NCI-H1105 (cell line): Measurements from ENCODE around the gene TTC21A.
A peak's percentile ranks its signal among the peaks of the same experiment; 100 is the strongest.
"Not testable (repeated sequence)": the region's sequence is repeated elsewhere in the genome, so short reads cannot be mapped to it uniquely, and the experiment has no call there.

Source experiments
- DNase-seq: peaks from one replicate; lab custom pipeline; 2025; lab: John Stamatoyannopoulos, UW

Gene TTC21A

GRCh38 chr3:39107388-39108199, at the start of gene TTC21A, which contains the start of gene GORASP1:
TSS of gene TTC21A (plus strand) at chr3:39107680. CDS start at chr3:39107838, 158 bp downstream.
TSS of gene GORASP1 (minus strand) at chr3:39107627. CDS start at chr3:39107541, 86 bp downstream.
- peak; percentile 39 for DNase-seq

- DNase-seq: not testable (repeated sequence)
Measured at GRCh38 chr3:39061228-39061627, 46.3 kb upstream of the TTC21A start.

GRCh38 chr3:39062180-39062579, 45.3 kb upstream of the TTC21A start:
- no peak for DNase-seq

DNA sequence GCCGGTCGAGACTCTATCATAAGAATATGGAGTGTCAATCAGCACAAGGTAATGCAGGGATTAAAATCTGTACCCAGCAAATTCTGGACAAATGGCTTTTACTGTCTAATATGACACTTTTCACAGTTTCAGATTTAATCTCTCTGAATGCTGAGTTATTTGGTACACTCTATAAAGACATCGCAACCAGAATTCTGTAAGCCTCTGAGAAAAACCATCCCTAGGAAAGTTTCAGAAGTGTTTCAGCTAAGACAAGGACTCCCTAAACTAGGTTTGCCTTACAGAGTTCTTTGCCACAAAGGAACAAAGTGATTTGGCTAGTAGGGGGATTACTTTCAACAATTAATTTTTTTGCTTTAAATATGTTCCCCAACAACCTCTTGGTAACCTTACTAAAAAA, 44.3 kb upstream of the TTC21A start:
- no peak for DNase-seq

- DNase-seq: no peak
Measured at GRCh38 chr3:39064646-39065045, 42.8 kb upstream of the TTC21A start.

- no peak for DNase-seq
Measured at GRCh38 chr3:39065197-39065596, 42.3 kb upstream of the TTC21A start.

DNA sequence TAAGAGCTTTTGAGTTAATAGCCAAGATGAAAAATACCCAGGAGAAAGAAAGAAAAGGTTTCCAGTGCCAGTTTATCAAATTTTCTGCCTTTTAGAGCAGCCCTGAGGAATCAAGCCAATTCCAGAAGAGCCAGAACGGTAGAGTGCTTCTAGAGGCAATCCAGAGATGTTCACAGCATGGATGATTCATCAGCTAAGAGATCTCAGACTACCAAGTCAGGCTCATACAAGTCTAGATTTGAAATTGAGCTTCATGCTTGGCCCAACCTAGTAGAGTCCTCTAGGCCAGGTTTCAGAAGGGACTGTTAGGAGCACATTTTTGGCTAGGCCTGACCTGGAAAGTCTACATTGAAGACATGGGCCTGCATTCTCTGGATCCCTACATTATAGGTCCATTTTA, 40.2 kb upstream of the TTC21A start:
- no peak for DNase-seq

DNA sequence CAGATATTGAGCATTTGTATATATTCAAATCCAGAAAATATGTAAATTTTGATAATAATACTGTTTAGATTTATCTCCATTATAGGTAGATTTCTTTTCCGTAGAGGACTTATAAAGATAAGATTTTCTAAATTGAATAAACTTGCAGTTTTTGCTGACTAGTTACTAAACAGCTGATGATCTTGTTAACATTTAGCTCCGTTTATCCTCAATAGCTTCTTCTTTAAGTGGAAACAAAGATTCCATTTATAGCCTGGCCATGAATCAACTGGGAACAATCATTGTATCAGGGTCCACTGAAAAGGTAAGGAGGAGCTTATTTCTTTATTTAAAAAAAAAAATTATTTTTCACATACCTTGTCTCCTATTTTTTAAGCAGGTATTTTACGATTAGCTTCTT, 38.9 kb upstream of the TTC21A start:
- DNase-seq: no peak

GRCh38 chr3:39075910-39076309, 31.6 kb upstream of the TTC21A start:
- DNase-seq: no peak

DNA sequence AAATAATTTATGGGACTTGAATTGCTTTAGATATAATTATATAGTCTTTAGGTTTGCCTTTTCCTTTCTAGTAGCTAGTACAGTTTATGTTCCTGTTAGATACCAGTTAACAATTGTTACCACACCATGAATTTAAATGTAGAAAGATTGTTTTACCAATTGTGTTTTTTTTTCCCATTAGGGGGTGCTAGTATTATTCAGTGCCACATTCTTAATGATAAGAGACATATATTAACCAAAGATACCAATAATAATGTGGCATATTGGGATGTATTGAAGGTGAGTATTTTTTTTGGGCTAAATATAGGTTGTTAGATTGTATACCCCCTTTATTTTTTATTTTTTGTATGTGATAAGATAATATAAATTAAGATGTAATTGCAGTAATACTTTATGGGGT, 27.9 kb upstream of the TTC21A start:
- DNase-seq: no peak

DNA sequence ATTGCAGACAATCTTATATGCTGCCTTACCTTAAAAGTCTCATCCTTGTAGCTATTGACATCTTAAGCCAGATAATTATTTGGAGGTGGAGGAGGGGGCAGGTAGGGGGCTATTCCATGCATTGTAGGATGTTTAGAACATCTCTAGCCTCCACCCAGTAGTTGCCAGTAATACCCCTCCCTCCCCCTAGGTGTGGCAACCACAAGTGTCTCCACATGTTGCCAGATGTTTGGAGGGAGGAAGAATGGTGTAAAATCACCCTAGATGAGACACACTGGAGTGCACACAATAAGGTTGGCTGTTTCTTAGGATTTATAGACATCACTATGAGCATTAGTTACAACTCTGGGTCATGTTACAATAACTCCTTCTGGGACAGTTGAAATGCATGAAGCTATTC, 27.5 kb upstream of the TTC21A start:
- no peak for DNase-seq

GRCh38 chr3:39082666-39083313, 24.7 kb upstream of the TTC21A start:
- no peak for DNase-seq

DNA sequence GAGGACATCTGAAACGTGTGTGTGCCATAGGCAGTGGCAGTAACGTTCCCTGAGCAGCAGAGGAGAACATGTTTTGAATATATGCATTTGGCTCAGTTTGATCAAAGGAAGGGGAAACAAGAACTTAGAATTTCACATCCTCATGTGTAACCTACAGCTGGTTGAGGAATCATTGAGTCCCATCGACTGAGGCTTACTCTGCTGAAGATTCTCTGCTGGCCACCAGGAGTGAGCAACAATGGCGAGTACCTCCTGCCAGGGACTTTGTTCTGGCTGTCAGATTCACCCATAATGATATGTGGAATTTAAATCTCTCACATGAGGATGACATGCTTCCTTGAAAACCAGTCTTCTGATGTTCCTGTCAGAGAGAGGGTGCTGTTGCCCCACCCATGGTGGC, 21.3 kb upstream of the TTC21A start:
- no peak for DNase-seq

DNA sequence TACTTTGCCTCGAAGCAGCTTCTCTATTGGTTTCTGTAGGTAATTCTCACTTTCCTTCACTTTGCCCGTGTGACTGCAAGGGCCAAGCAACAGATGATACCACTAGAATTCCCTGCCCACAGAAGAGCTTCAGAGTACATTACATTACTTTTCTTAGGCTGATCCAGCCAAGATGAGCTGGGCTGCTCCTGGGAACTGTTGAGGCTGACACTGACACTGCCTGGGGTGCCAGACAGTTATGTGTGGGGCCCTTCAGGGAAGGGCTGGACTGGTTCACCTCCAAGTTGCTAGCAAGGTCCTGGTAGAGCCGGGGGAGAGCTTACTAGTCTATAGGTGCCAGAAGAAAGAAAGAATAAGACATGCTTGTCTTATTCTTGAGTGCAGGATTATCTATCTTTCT, 19.0 kb upstream of the TTC21A start:
- no peak for DNase-seq

DNA sequence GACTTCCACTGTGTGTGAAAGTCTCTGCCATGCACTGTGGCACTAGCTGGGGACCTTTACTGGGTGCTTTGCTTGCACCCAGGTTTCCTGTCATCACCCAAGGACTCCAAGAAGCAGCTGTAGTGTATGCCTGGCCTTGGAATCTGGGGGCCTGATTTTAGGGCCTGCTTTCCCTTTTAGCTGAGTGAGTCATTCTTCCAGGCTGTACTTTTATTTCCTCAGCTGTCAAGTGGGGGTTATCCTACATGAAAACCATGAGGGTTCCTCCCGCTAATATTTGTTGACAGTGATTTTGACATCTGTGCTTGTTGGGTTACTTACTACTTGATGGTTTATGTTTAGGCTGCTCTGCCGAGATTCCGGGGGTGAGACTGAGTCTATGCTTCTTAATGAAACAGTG, 18.6 kb upstream of the TTC21A start:
- DNase-seq: no peak

DNA sequence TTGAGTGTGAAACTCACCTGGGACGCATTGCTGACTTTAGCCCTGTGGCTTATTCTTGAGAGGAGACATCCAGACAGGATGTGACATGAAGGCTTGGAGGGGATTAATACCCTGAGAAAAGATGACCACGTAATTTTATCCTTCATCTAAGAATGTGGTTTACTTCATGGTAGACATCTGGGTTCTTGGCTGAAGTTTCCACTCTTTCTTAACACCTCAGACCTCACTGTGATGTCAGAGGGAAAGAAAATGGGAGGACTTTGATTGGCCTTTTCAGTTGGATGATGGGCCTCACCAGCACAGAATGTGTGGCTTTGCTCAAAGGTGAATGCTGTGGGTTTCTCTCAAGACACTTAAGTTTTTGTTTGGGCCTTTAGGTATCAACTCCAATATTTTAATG, 16.6 kb upstream of the TTC21A start:
- no peak for DNase-seq

- no peak for DNase-seq
Measured at GRCh38 chr3:39094851-39095677, 12.4 kb upstream of the TTC21A start.

- no peak for DNase-seq
Measured at GRCh38 chr3:39095778-39096177, 11.7 kb upstream of the TTC21A start.

- DNase-seq: no peak
Measured at GRCh38 chr3:39096775-39097174, 10.7 kb upstream of the TTC21A start.

DNA sequence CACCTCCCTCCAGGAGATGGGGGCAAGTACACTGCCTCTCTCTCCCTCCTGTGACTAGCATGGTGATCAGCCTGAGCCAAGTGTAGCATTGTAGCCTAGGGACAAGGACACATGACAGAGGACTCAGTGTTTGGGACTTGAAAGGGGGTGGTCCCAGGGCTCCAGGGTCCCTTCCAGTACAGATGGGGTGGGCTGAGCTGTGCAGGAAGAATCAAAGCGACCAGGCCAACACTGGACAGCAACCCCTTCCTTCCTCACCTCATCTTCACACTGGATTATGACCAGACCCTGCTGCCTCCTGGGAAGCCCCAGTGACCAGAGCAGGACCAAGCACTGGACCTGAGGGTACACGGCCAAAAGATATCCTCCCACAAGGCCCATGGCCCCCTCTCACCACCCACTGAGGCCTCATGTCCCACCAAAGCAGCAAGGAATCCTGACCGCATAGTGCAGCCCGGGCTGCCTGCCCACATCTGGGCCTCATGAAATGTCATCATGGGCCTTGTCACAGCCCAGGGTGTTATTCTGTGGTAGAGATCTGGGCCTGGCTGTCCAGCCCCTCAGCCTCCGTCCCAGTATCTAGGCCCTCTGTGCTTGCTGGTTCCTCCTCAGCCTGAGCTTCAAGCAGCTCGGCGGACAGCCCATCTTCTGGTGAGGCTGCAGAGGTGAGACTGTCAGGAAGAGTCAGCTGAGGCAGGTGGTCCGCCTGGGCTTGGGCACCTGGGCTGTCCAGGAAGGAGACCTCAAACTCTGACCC, 9.6 kb upstream of the TTC21A start:
- no peak for DNase-seq

- no peak for DNase-seq
Measured at GRCh38 chr3:39098473-39099000, 8.9 kb upstream of the TTC21A start.

- DNase-seq: no peak
Measured at GRCh38 chr3:39099242-39099641, 8.2 kb upstream of the TTC21A start.
